AG04449 (cell line): Measurements from ENCODE around the gene VSIR.

Experiments
- CTCF ChIA-PET: fragments of 350-600 bp; formaldehyde crosslinking; extraction: SDS; loops from one replicate; lab custom pipeline; 2021; ENCODE audit warnings: antibody characterized with exemption; lab: Yijun Ruan, JAX
- POLR2A ChIA-PET: fragments of 400-600, 350-600 bp; formaldehyde crosslinking; extraction: SDS; loops from one replicate; lab custom pipeline; 2020; ENCODE audit warnings: antibody characterized with exemption, inconsistent platforms; lab: Yijun Ruan, JAX
- DNase-seq: peaks from one replicate; pipeline ENCODE4 v3.0.0-alpha.2; 2010; ENCODE audit warnings: low read depth, low spot score
- H3K4me3 ChIP-seq: 2 replicates; pipeline ENCODE4 v1.5.1; 2011; ENCODE audit warnings: low read depth, mild to moderate bottlenecking, control low read depth, low read length
- TF ChIP-seq, protein P1 (sequence below): IDR thresholded peaks from one replicate; pipeline ENCODE4 v1.5.1; 2011; ENCODE audit warnings: mild to moderate bottlenecking, moderate library complexity, low read length, control low read depth, inconsistent platforms; ENCODE audit not compliant: insufficient read depth; ENCODE audit errors: missing control alignments

The VSIR gene

DNA sequence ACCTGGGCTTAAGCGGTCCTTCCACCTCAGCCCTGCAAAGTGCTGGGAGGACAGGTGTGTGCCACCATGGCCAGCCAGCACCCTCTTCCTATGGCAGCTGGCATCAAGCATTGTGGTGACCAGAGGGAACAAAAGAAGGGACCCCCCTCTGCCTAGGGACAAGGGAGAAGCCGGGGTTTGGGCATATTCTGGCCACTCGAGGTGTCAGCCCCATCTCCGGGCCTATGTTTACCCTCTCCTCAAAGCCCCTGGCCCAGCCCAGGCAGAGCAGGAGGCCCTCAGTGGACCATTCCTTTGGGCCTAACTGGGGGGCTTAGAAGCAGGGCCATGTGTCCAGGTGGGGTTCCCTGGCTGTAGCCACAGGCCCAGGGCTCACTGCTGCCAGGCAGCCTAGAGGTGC lies 23.9 kb downstream of the VSIR start:
- ChIA-PET CTCF (interaction anchor here (1.3 to 1.4 kb wide), 2 partner anchors 8 to 16 kb away, joined by 3 to 5 read pairs; no protein-coding TSS in a partner anchor), POLR2A (interaction anchor here (1.0 kb wide), 1 partner anchor 9 kb away, joined by 4 read pairs; no protein-coding TSS in a partner anchor)
- DNase-seq: no peak
- TF ChIP-seq, protein P1, sequence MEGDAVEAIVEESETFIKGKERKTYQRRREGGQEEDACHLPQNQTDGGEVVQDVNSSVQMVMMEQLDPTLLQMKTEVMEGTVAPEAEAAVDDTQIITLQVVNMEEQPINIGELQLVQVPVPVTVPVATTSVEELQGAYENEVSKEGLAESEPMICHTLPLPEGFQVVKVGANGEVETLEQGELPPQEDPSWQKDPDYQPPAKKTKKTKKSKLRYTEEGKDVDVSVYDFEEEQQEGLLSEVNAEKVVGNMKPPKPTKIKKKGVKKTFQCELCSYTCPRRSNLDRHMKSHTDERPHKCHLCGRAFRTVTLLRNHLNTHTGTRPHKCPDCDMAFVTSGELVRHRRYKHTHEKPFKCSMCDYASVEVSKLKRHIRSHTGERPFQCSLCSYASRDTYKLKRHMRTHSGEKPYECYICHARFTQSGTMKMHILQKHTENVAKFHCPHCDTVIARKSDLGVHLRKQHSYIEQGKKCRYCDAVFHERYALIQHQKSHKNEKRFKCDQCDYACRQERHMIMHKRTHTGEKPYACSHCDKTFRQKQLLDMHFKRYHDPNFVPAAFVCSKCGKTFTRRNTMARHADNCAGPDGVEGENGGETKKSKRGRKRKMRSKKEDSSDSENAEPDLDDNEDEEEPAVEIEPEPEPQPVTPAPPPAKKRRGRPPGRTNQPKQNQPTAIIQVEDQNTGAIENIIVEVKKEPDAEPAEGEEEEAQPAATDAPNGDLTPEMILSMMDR: no peak
- no peak overlapping the region for H3K4me3 ChIP-seq

DNA sequence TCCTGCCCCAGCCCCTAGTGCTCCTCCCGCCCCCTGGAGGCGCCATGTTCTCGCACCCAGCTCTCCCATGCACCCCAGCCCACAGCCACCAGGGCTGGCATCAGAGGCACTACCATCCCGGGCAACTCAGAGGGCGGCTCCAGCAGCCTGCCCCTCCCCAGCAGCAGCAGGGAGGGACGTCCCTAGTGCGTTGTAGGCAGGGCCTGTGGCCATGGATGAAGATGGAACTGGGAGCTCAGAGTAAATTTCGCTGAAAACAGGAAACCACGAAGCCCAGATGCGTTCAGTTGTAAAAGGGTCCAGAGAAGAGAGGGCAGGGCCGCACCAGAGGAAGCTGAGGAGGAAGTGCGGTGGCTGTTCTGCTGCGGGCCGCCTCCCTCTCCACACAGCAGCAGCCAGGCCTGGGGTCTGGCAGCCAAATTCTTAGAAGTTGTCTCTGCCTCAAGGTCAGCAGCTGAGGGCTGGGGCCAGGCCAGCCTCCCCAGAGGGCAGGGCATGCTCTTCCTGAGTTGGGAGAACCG lies 24.6 kb downstream of the VSIR start:
- TF ChIP-seq, protein P1: no peak
- ChIA-PET CTCF (interaction anchor here (1.1 to 1.4 kb wide), 3 partner anchors 8 to 18 kb away, joined by 3 to 5 read pairs (median 3); no protein-coding TSS in a partner anchor), POLR2A (interaction anchor here (1.0 kb wide), 1 partner anchor 9 kb away, joined by 4 read pairs; no protein-coding TSS in a partner anchor)
- no peak for DNase-seq
- no peak overlapping the region for H3K4me3 ChIP-seq

DNA sequence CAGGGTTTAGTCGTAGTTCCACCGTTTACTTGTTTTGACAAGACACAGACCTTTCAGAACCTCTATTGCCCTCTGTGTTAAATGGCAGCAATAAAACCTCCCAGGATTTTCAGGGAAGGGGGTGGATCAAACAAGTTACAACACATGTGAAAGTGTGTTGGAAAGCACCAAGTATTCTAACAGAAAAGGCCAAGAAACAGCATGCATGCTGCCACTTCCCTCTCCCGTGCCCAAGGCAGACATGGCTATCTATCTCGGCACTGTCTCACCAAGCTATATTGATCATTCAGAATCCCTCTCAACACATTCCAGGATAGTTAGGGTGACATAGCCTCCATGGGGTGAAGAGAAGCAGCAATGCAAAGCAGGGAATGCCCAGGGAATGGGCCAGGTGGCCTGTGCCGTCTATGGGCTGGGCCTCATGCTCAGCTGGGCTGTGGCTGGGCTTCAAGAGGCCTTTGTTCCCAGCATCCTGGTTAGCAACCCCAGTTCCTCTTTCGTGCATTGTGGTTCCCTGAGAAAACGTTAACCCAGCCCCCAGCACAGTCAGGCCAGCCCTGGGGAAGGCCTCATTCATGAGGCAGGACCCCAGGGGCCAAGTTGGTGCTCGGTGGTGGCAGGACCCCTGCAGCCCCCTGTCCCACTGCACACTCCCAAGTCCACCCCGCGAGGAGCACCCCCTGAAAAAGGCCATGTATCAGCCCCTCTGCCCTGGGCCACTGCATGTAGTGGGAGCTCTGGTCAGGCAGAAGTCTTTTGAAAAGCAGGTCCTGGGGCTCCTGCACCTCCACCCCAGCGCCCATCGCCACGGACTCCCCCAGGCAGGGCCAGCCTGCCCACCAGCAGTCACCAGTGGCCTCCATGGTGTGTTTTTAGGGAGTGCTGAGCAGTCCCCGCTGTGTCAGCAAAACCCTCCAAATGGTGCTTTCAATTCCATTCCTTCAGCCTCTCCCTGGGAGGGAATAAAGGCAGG lies 25.5 kb downstream of the VSIR start:
- ChIA-PET POLR2A (interaction anchor here (1.0 kb wide), 1 partner anchor 10 kb away, joined by 4 read pairs; no protein-coding TSS in a partner anchor), CTCF (interaction anchor here (1.1 to 1.4 kb wide), 3 partner anchors 9 to 19 kb away, joined by 3 to 5 read pairs (median 3); no protein-coding TSS in a partner anchor)
- TF ChIP-seq, protein P1: no peak
- no peak for DNase-seq
- H3K4me3 ChIP-seq: no peak overlapping the region

DNA sequence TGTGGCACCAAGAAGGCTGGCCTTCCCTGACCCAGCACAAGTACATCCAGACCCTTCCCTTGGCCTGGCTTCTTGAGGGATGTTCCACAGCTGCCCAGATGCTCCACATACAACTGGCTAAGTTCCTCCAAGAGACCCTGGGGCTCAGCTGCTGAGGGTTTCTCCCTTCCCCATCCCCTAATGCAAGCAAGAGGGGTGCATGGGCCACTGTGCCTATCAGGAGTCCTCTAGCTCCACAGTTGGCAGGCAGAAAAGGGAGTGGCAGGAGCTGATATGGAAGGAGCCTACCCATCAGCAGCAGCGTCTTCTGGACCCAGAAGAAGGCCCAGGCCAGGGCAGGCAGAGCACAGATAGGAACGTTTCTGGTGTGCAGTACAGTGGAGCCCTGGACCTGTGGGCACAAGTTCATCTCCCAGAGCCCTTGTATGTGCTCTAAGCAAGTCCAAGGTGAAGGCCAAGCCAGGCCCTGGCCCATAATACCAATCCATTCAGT lies 26.2 kb downstream of the VSIR start:
- DNase-seq: no peak
- TF ChIP-seq, protein P1: no peak
- ChIA-PET CTCF (interaction anchor here (1.4 to 1.5 kb wide), 2 partner anchors 10 to 22 kb away, joined by 3 read pairs; no protein-coding TSS in a partner anchor), POLR2A (no interaction called here)
- no peak overlapping the region for H3K4me3 ChIP-seq

DNA sequence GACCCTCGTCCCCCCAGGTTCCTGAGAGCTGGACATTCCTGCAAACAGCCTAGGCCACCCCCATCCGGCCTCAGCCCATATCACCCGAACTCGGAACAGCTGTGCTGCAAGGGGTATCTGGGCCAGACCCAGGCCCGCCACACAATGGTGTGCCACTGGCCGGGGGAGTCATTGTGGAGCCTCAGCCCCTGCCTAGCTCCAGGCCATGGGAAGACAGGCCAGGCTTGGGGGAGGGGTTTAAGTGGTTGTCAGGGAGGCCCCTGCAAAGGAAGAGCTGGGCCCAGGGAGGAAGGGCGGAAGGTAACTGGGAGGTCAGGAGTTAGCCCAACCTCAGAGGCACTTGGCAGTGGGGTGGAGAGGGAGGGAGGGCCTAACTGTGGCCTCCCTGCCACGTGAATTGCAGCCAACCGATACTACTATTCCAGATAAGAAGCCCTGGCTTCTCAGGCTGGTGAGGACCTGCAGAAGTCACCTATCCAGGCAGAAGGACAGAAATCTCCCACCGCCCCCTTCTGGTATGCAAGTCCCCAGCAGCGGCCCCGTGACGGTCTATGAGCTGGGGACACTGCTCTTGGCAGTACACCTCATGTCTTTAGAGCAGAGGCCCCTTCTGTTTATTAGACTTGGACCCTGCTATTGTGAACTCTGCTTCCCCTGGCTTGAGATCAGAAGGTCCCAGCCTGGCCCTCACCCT lies 26.8 kb downstream of the VSIR start:
- POLR2A ChIA-PET: no interaction called here

More for the DNA sequence above, 26.8 kb downstream of the VSIR start:
- TF ChIP-seq, protein P1: no peak
- CTCF ChIA-PET: interaction anchor here (1.4 to 1.5 kb wide), 2 partner anchors 10 to 22 kb away, joined by 3 read pairs; no protein-coding TSS in a partner anchor
- no peak for DNase-seq
- no peak overlapping the region for H3K4me3 ChIP-seq
